HCT116 (cell line): ENCODE measurements around the gene FHOD1. TPM values are rescaled to one million over a fixed set of nuclear protein-coding genes. Genes with fewer than 3 reads are reported as not detected.

Experiments
- ATAC-seq: fragments of 200-7000 bp; cut with Tn5 transposase; 2 replicates; pipeline ENCODE4 v1.9.1; 2020; ENCODE audit warnings: mild to moderate bottlenecking, moderate library complexity
- BruUV-seq: library from RNA; stranded (reverse); fragments of 400-500 nt; replicated peaks from 2 replicates; lab custom pipeline; 2021; lab: Mats Ljungman, UMichigan
- CTCF ChIA-PET: fragments of 300-600 bp; sonication (Branson Sonifier 250); formaldehyde crosslinking; loops from one replicate; lab custom pipeline; 2021; ENCODE audit warnings: antibody characterized with exemption; lab: Charles Lee
- POLR2A ChIA-PET: fragments of 300-600, 350-600 bp; sonication (Branson Sonifier 250); formaldehyde crosslinking; loops from one replicate; lab custom pipeline; 2021; ENCODE audit warnings: antibody characterized with exemption; lab: Charles Lee
- RAD21 ChIA-PET, 2 experiments: fragments of 300-600 bp; sonication (Branson Sonifier 250); formaldehyde crosslinking; loops; one replicate each; lab custom pipeline; 2023; ENCODE audit warnings: low total read pairs in 2 of 2; ENCODE audit not compliant: uncharacterized antibody in 2 of 2, unreplicated experiment in 2 of 2, low non-redundant PET in 1 of 2; lab: Charles Lee
- DNase-seq: peaks from one replicate; pipeline ENCODE4 v3.0.0-alpha.2; 2010; ENCODE audit warnings: low read depth, low spot score
- H2AFZ ChIP-seq: fragments of 200-600 bp; shearing (Covaris generic), sonication (generic); 2 replicates; pipeline ENCODE4 v1.6.1; 2017; ENCODE audit warnings: low read depth, mixed run types, mixed read lengths, antibody characterized with exemption, low read length; ENCODE audit not compliant: poor library complexity, severe bottlenecking
- H3K27ac ChIP-seq: 2 replicates; pipeline ENCODE4 v1.5.1; 2012; ENCODE audit warnings: low read depth, low read length
- H3K27me3 ChIP-seq: fragments of 200-600 bp; sonication (generic); 2 replicates; pipeline ENCODE4 v1.6.1; 2016; ENCODE audit warnings: mixed run types, low read length, mixed read lengths; ENCODE audit not compliant: insufficient read depth
- H3K36me3 ChIP-seq, 2 experiments: fragments of 200-500 bp in 1 of 2; fragments of 200-600 bp in 1 of 2; sonication (Bioruptor generic) in 1 of 2; sonication (generic) in 1 of 2; 2 replicates each; pipeline versions ENCODE4 v1.5.1 to v1.6.1; 2014 to 2016; ENCODE audit warnings: low read length in 2 of 2, inconsistent platforms in 1 of 2, mixed read lengths in 1 of 2, mixed run types in 1 of 2; ENCODE audit not compliant: insufficient read depth in 2 of 2, control insufficient read depth in 1 of 2
- H3K4me1 ChIP-seq, 2 experiments: fragments of 200-600 bp in 1 of 2; sonication (generic) in 1 of 2; 2 replicates each; pipeline versions ENCODE4 v1.5.1 to v1.6.1; 2012 to 2017; ENCODE audit warnings: low read length in 2 of 2, inconsistent platforms in 1 of 2, mild to moderate bottlenecking in 1 of 2, mixed read lengths in 1 of 2, mixed run types in 1 of 2, moderate library complexity in 1 of 2; ENCODE audit not compliant: insufficient read depth in 2 of 2, control insufficient read depth in 1 of 2
- H3K4me2 ChIP-seq: fragments of 200-600 bp; sonication (generic); 2 replicates; pipeline ENCODE4 v1.6.1; 2017; ENCODE audit warnings: mixed run types, low read length, mixed read lengths
- H3K4me3 ChIP-seq, 2 experiments: fragments of 200-600 bp in 1 of 2; sonication (generic) in 1 of 2; replicated peaks in 1 of 2; 2 replicates each; pipeline ENCODE4 v1.5.1; 2011 to 2016; ENCODE audit warnings: low read length in 2 of 2, control low read depth in 1 of 2, low read depth in 1 of 2, mild to moderate bottlenecking in 1 of 2, mixed read lengths in 1 of 2, mixed run types in 1 of 2
- H3K79me2 ChIP-seq: fragments of 200-600 bp; sonication (generic); 2 replicates; pipeline ENCODE4 v1.6.1; 2017; ENCODE audit warnings: mild to moderate bottlenecking, mixed run types, low read length, moderate library complexity, mixed read lengths; ENCODE audit not compliant: insufficient read depth
- H3K9ac ChIP-seq: fragments of 200-600 bp; sonication (generic); 2 replicates; pipeline ENCODE4 v1.6.1; 2016; ENCODE audit warnings: low read length, mixed read lengths
- H3K9me2 ChIP-seq: fragments of 200-600 bp; sonication (generic), shearing (Covaris generic); 2 replicates; pipeline ENCODE4 v1.6.1; 2017; ENCODE audit warnings: mixed run types, mild to moderate bottlenecking, moderate library complexity; ENCODE audit not compliant: insufficient read depth
- H3K9me3 ChIP-seq, 2 experiments: fragments of 200-500 bp in 1 of 2; fragments of 200-600 bp in 1 of 2; sonication (Bioruptor generic) in 1 of 2; sonication (generic) in 1 of 2; 2 replicates each; pipeline ENCODE4 v1.6.1; 2014 to 2017; ENCODE audit warnings: low read length in 2 of 2, mixed read lengths in 2 of 2, inconsistent platforms in 1 of 2, low read depth in 1 of 2, mild to moderate bottlenecking in 1 of 2, mixed run types in 1 of 2, moderate library complexity in 1 of 2; ENCODE audit not compliant: control insufficient read depth in 1 of 2, insufficient read depth in 1 of 2
- H4K20me1 ChIP-seq: fragments of 200-600 bp; sonication (generic), shearing (Covaris generic); 2 replicates; pipeline ENCODE4 v1.6.1; 2017; ENCODE audit warnings: mixed run types, mild to moderate bottlenecking, moderate library complexity; ENCODE audit not compliant: insufficient read depth
- CBX3 ChIP-seq: IDR thresholded peaks from 2 replicates; pipeline ENCODE4 v1.6.1; 2012; ENCODE audit warnings: low read depth
- CEBPB ChIP-seq: IDR thresholded peaks from 2 replicates; pipeline ENCODE4 v1.6.1; 2012; ENCODE audit warnings: low read depth
- ELF1 ChIP-seq: IDR thresholded peaks from 2 replicates; pipeline ENCODE4 v1.6.1; 2012; ENCODE audit warnings: low read depth, borderline replicate concordance
- EZH2 ChIP-seq: fragments of 200-600 bp; sonication (generic); IDR thresholded peaks from 2 replicates; pipeline ENCODE4 v1.6.1; 2017; ENCODE audit warnings: antibody characterized with exemption, mixed run types
- EZH2phosphoT487 ChIP-seq: fragments of 200-600 bp; IDR thresholded peaks from 2 replicates; pipeline ENCODE4 v1.6.1; 2018; ENCODE audit warnings: antibody characterized with exemption, borderline replicate concordance
- FOSL1 ChIP-seq: IDR thresholded peaks from 2 replicates; pipeline ENCODE4 v1.6.1; 2012; ENCODE audit warnings: low read depth
- JUND ChIP-seq: IDR thresholded peaks from 2 replicates; pipeline ENCODE4 v1.6.1; 2012
- SIN3A ChIP-seq: IDR thresholded peaks from 2 replicates; pipeline ENCODE4 v1.6.1; 2012; ENCODE audit warnings: low read depth
- YY1 ChIP-seq: IDR thresholded peaks from 2 replicates; pipeline ENCODE4 v1.6.1; 2011; ENCODE audit warnings: low read length, low read depth, moderate library complexity, mild to moderate bottlenecking; ENCODE audit not compliant: insufficient replicate concordance; ENCODE audit errors: extremely low read depth
- ZNF274 ChIP-seq: fragments of 200-500 bp; sonication (Bioruptor generic); IDR thresholded peaks from 2 replicates; pipeline ENCODE4 v1.6.1; 2014; ENCODE audit warnings: mild to moderate bottlenecking, low read depth, low read length, inconsistent platforms
- intact Hi-C: fragments of 100-400 bp; cut with micrococcal nuclease; formaldehyde crosslinking; loops from 2 replicates; pipeline ENCODE4 v1.10.0; 2022
- total RNA-seq: library from RNA; stranded (reverse); gene quantifications from one replicate; pipeline ENCODE4 v1.2.1, GENCODE V29; 2021; ENCODE audit not compliant: unreplicated experiment
- TF ChIP-seq, protein P1 (sequence below): IDR thresholded peaks from 2 replicates; pipeline ENCODE4 v1.6.1; 2012; ENCODE audit warnings: low read depth

FHOD1 gene
- total RNA-seq, 1 experiment from 2014 or later, result 69.2 TPM

DNA sequence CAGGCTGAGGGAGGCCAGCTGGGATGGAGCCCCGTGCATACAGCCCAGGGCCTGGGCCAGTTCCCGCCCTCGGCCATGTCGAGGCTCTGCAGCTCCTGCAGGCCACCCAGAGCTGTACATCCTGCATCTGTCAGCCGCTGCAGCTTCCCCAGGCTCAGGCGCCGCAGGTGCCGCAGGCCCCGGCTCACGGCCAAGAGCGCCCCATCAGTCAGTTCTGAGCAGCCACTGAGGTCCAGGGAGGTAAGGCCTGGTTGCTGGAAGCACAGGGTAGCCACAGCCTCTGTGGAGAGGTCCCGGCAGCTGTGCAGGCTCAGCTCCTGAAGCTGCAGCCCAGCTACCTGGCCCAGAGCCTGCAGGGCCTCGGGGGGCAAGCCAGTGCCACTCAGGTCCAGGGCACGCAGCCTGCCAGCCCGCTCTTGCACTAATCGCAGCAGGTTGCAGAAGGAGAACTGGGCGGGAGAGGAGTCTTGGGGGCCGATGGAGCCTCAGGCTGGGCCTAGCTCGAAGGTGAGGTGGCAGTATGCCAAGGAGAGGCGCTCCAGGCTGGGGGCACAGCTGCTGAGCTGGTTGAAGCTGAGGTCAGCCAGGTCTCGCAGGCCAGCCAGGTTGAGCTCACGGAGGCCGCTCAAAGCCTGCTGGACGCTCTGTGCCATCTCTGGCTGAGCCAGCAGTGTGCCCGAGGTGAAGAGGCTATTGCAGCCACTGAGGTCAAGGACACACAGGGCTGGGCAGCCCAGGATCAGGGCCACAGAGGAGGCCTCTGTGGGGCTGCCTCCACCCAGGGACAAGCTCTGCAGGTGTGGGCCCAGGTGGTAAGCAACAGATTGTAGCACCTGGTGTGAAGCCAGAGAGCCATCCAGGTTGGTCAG lies 37.0 kb downstream of the FHOD1 start:
- BruUV-seq, result no TSS peak
- H3K4me1 ChIP-seq, result peaks cover 11 to 34% of the 10 kb centered on the region in 2 experiments

More for the DNA sequence above, 37.0 kb downstream of the FHOD1 start:
- intact Hi-C loops, result no loop called here
- no peak for ATAC-seq
- no peak for DNase-seq
- H3K4me2 ChIP-seq, result no peak overlapping the region
- H4K20me1 ChIP-seq, result no peaks in the 10 kb centered on the region
- H3K9ac ChIP-seq, result no peak overlapping the region
- H3K9me3 ChIP-seq, result no peaks in the 10 kb centered on the region
- ChIA-PET CTCF (interaction anchor here (1.4 kb wide), 1 partner anchor 12 kb away, joined by 3 read pairs; no protein-coding TSS in a partner anchor), RAD21 (no interaction called here), POLR2A (no interaction called here)
- no peaks in the 10 kb centered on the region for H3K36me3 ChIP-seq
- no peak overlapping the region for H3K4me3 ChIP-seq
- no peak overlapping the region for H2AFZ ChIP-seq
- no peak overlapping the region for H3K27ac ChIP-seq
- TF ChIP-seq SIN3A (no peak), FOSL1 (no peak), ELF1 (no peak), ZNF274 (no peak), CEBPB (no peak), CBX3 (no peak), EZH2 (no peak), YY1 (no peak), EZH2phosphoT487 (no peak), JUND (no peak)
- TF ChIP-seq, protein P1, sequence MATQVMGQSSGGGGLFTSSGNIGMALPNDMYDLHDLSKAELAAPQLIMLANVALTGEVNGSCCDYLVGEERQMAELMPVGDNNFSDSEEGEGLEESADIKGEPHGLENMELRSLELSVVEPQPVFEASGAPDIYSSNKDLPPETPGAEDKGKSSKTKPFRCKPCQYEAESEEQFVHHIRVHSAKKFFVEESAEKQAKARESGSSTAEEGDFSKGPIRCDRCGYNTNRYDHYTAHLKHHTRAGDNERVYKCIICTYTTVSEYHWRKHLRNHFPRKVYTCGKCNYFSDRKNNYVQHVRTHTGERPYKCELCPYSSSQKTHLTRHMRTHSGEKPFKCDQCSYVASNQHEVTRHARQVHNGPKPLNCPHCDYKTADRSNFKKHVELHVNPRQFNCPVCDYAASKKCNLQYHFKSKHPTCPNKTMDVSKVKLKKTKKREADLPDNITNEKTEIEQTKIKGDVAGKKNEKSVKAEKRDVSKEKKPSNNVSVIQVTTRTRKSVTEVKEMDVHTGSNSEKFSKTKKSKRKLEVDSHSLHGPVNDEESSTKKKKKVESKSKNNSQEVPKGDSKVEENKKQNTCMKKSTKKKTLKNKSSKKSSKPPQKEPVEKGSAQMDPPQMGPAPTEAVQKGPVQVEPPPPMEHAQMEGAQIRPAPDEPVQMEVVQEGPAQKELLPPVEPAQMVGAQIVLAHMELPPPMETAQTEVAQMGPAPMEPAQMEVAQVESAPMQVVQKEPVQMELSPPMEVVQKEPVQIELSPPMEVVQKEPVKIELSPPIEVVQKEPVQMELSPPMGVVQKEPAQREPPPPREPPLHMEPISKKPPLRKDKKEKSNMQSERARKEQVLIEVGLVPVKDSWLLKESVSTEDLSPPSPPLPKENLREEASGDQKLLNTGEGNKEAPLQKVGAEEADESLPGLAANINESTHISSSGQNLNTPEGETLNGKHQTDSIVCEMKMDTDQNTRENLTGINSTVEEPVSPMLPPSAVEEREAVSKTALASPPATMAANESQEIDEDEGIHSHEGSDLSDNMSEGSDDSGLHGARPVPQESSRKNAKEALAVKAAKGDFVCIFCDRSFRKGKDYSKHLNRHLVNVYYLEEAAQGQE, result no peak
- H3K9me2 ChIP-seq, result no peaks in the 10 kb centered on the region
- H3K79me2 ChIP-seq, result no peaks in the 10 kb centered on the region
- no peaks in the 10 kb centered on the region for H3K27me3 ChIP-seq
